Stimulated activated naive CD8-positive, alpha-beta T cell treated with anti-CD3 and anti-CD28 coated beads, Interleukin-15, Interleukin-2, amounts not matched to agents 100 ng/mL and 50 ng/mL, for 24 hours (primary cell): ENCODE results near the gene SLC2A9.
A peak's percentile ranks its signal among the peaks of the same experiment; 100 is the strongest.
"Not testable (repeated sequence)": the region's sequence is repeated elsewhere in the genome, so short reads cannot be mapped to it uniquely, and the experiment has no call there.

Experiments used
- H3K27ac Mint-ChIP-seq: one replicate; pipeline ENCODE4 v1.8.0; 2021; ENCODE audit warnings: mild to moderate bottlenecking, mixed read lengths
- H3K27me3 Mint-ChIP-seq: one replicate; pipeline ENCODE4 v1.8.0; 2021; ENCODE audit warnings: mixed read lengths
- H3K36me3 Mint-ChIP-seq: one replicate; pipeline ENCODE4 v1.8.0; 2021; ENCODE audit warnings: low read depth, mixed read lengths
- H3K4me1 Mint-ChIP-seq: one replicate; pipeline ENCODE4 v1.8.0; 2021; ENCODE audit warnings: low read depth, mixed read lengths
- H3K4me3 Mint-ChIP-seq: one replicate; pipeline ENCODE4 v1.8.0; 2021; ENCODE audit warnings: mild to moderate bottlenecking, mixed read lengths
- H3K9me3 Mint-ChIP-seq: one replicate; pipeline ENCODE4 v1.8.0; 2021; ENCODE audit warnings: mixed read lengths

Gene SLC2A9

GRCh38 chr4:10003666-10004065 lies 17.6 kb downstream of the SLC2A9 start:
- no peak overlapping the region for H3K4me3 Mint-ChIP-seq
- no peaks in the 10 kb centered on the region for H3K9me3 Mint-ChIP-seq
- H3K36me3 Mint-ChIP-seq = no peaks in the 10 kb centered on the region
- H3K27ac Mint-ChIP-seq = no peak overlapping the region
- no peaks in the 10 kb centered on the region for H3K27me3 Mint-ChIP-seq
- peaks cover 57% of the 10 kb centered on the region for H3K4me1 Mint-ChIP-seq

- H3K4me1 Mint-ChIP-seq = peaks cover 44% of the 10 kb centered on the region
These were observed 19.0 kb downstream of the SLC2A9 start for GRCh38 chr4:10002278-10002677.

GRCh38 chr4:10001757-10002156 lies 19.5 kb downstream of the SLC2A9 start:
- H3K4me3 Mint-ChIP-seq = no peak overlapping the region
- H3K27me3 Mint-ChIP-seq = no peaks in the 10 kb centered on the region
- no peaks in the 10 kb centered on the region for H3K36me3 Mint-ChIP-seq
- H3K4me1 Mint-ChIP-seq = peaks cover 39% of the 10 kb centered on the region
- no peak overlapping the region for H3K27ac Mint-ChIP-seq
- no peaks in the 10 kb centered on the region for H3K9me3 Mint-ChIP-seq

More at GRCh38 chr4:10002278-10002677, 19.0 kb downstream of the SLC2A9 start:
- Mint-ChIP-seq H3K27ac (no peak overlapping the region), H3K9me3 (no peaks in the 10 kb centered on the region), H3K36me3 (no peaks in the 10 kb centered on the region), H3K27me3 (no peaks in the 10 kb centered on the region), H3K4me3 (no peak overlapping the region)

GRCh38 chr4:9999956-10000561 lies 21.2 kb downstream of the SLC2A9 start:
- Mint-ChIP-seq H3K27ac (peak overlapping the region; percentile 14), H3K27me3 (no peaks in the 10 kb centered on the region), H3K36me3 (no peaks in the 10 kb centered on the region), H3K4me3 (no peak overlapping the region), H3K4me1 (peaks cover 32% of the 10 kb centered on the region), H3K9me3 (no peaks in the 10 kb centered on the region)

- Mint-ChIP-seq H3K27me3 (no peaks in the 10 kb centered on the region), H3K4me3 (no peak overlapping the region), H3K27ac (no peak overlapping the region), H3K9me3 (no peaks in the 10 kb centered on the region), H3K4me1 (peaks cover 34% of the 10 kb centered on the region), H3K36me3 (peaks cover 6% of the 10 kb centered on the region)
These were observed 23.4 kb downstream of the SLC2A9 start for GRCh38 chr4:9997886-9998285.

GRCh38 chr4:9996319-9997110 lies 24.8 kb downstream of the SLC2A9 start:
- Mint-ChIP-seq H3K36me3 (peaks cover 7% of the 10 kb centered on the region), H3K27ac (no peak overlapping the region), H3K4me3 (no peak overlapping the region), H3K27me3 (no peaks in the 10 kb centered on the region), H3K9me3 (no peaks in the 10 kb centered on the region), H3K4me1 (peaks cover 34% of the 10 kb centered on the region)

- peak overlapping the region; percentile 51 for H3K27ac Mint-ChIP-seq
- peaks cover 7% of the 10 kb centered on the region for H3K36me3 Mint-ChIP-seq
- H3K4me3 Mint-ChIP-seq = no peak overlapping the region
- H3K9me3 Mint-ChIP-seq = no peaks in the 10 kb centered on the region
- H3K27me3 Mint-ChIP-seq = no peaks in the 10 kb centered on the region
- peaks cover 23% of the 10 kb centered on the region for H3K4me1 Mint-ChIP-seq
These were observed 26.9 kb downstream of the SLC2A9 start for GRCh38 chr4:9994246-9994847.

GRCh38 chr4:9989918-9990635 lies 31.2 kb downstream of the SLC2A9 start:
- Mint-ChIP-seq H3K4me1 (peaks cover 20% of the 10 kb centered on the region), H3K27ac (no peak overlapping the region), H3K9me3 (no peaks in the 10 kb centered on the region), H3K4me3 (no peak overlapping the region), H3K27me3 (no peaks in the 10 kb centered on the region), H3K36me3 (peaks cover 7% of the 10 kb centered on the region)

- peaks cover 7% of the 10 kb centered on the region for H3K36me3 Mint-ChIP-seq
- no peaks in the 10 kb centered on the region for H3K9me3 Mint-ChIP-seq
- no peaks in the 10 kb centered on the region for H3K27me3 Mint-ChIP-seq
- H3K4me1 Mint-ChIP-seq = peaks cover 9% of the 10 kb centered on the region
- H3K27ac Mint-ChIP-seq = no peak overlapping the region
- no peak overlapping the region for H3K4me3 Mint-ChIP-seq
These were observed 32.4 kb downstream of the SLC2A9 start for GRCh38 chr4:9988933-9989332.

GRCh38 chr4:9988363-9988749 lies 32.9 kb downstream of the SLC2A9 start:
- Mint-ChIP-seq H3K27me3 (no peaks in the 10 kb centered on the region), H3K9me3 (no peaks in the 10 kb centered on the region), H3K4me3 (no peak overlapping the region), H3K36me3 (peaks cover 6% of the 10 kb centered on the region), H3K4me1 (peaks cover 3% of the 10 kb centered on the region), H3K27ac (no peak overlapping the region)

GRCh38 chr4:9987749-9988362 lies 33.4 kb downstream of the SLC2A9 start:
- Mint-ChIP-seq H3K27ac (no peak overlapping the region), H3K4me1 (no peaks in the 10 kb centered on the region), H3K36me3 (peaks cover under 1% of the 10 kb centered on the region), H3K27me3 (no peaks in the 10 kb centered on the region), H3K9me3 (no peaks in the 10 kb centered on the region), H3K4me3 (no peak overlapping the region)

GRCh38 chr4:9984621-9985020 lies 36.7 kb downstream of the SLC2A9 start:
- no peak overlapping the region for H3K27ac Mint-ChIP-seq
- H3K27me3 Mint-ChIP-seq = no peaks in the 10 kb centered on the region
- peaks cover 6% of the 10 kb centered on the region for H3K36me3 Mint-ChIP-seq

GRCh38 chr4:9983211-9983610 lies 38.1 kb downstream of the SLC2A9 start:
- H3K27me3 Mint-ChIP-seq = no peaks in the 10 kb centered on the region
- peaks cover 6% of the 10 kb centered on the region for H3K36me3 Mint-ChIP-seq
- no peak overlapping the region for H3K27ac Mint-ChIP-seq
- no peaks in the 10 kb centered on the region for H3K4me1 Mint-ChIP-seq
- H3K9me3 Mint-ChIP-seq = peaks cover 6% of the 10 kb centered on the region
- no peak overlapping the region for H3K4me3 Mint-ChIP-seq

More at GRCh38 chr4:9984621-9985020, 36.7 kb downstream of the SLC2A9 start:
- no peaks in the 10 kb centered on the region for H3K4me1 Mint-ChIP-seq
- H3K4me3 Mint-ChIP-seq = no peak overlapping the region
- peaks cover 6% of the 10 kb centered on the region for H3K9me3 Mint-ChIP-seq

GRCh38 chr4:9981899-9982298 lies 39.4 kb downstream of the SLC2A9 start:
- not testable (repeated sequence) for H3K36me3 Mint-ChIP-seq, H3K4me1 Mint-ChIP-seq, H3K27ac Mint-ChIP-seq, H3K4me3 Mint-ChIP-seq, H3K9me3 Mint-ChIP-seq, H3K27me3 Mint-ChIP-seq
